Stimulated activated CD4-positive, alpha-beta T cell treated with anti-CD3 and anti-CD28 coated beads, TNF-alpha, amount 100 ng/mL, for 48 hours (primary cell): ENCODE results near the gene CD58.
A peak's percentile ranks its signal among the peaks of the same experiment; 100 is the strongest.
"Not testable (repeated sequence)": the region's sequence is repeated elsewhere in the genome, so short reads cannot be mapped to it uniquely, and the experiment has no call there.

Experiments used
- DNase-seq, 3 donors: peaks; one replicate each; pipeline ENCODE4 v3.0.0-alpha.2; 2020; ENCODE audit warnings: low read depth in 3 of 3

The CD58 gene

GRCh38 chr1:116570358-116571214 lies at the start of gene CD58:
Gene CD58 (minus strand): TSS chr1:116571026. CDS start chr1:116570972, 54 bp downstream.
- DNase-seq: peak; percentile 71 to 84 (median 75)

GRCh38 chr1:116620392-116620791 lies 49.6 kb upstream of the CD58 start:
- not testable (repeated sequence) for DNase-seq

- not testable (repeated sequence) for DNase-seq
These were observed 48.3 kb upstream of the CD58 start for GRCh38 chr1:116619106-116619505.

GRCh38 chr1:116617808-116618207 lies 47.0 kb upstream of the CD58 start:
- not testable (repeated sequence) for DNase-seq

GRCh38 chr1:116613825-116614224 lies 43.0 kb upstream of the CD58 start:
- DNase-seq: not testable (repeated sequence)

DNA sequence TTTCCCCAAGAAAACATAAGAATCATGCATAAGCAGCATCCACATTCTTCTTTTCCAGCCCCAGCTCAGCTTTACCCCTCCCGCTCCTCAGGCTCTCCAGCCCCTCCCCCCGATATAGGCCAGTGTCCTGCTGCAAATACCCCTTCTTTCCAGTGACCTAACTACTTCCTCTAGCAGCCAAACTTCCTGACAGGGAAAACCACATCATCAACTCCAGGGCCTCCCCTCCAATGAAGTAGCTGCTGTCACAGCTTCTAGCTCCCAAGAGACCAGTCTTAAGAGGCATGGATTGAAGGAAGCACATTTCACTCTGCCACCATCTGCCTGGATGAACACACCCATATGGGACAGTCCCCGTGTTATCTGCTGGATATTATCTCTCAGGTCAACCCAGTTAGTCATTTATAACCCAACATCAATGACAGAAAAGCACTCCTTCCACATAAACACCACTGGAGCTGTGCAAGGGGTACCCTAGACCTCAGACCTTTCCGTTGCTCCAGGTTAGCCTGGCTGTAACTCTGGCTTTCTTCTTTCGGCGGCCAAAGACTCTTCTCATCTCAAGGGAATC lies 39.1 kb upstream of the CD58 start:
- not testable (repeated sequence) for DNase-seq

GRCh38 chr1:116608841-116609240 lies 38.0 kb upstream of the CD58 start:
- DNase-seq: not testable (repeated sequence)

- DNase-seq: not testable (repeated sequence)
These were observed 37.3 kb upstream of the CD58 start for GRCh38 chr1:116608151-116608550.

- DNase-seq: not testable (repeated sequence)
These were observed 36.6 kb upstream of the CD58 start for GRCh38 chr1:116607463-116607862.

DNA sequence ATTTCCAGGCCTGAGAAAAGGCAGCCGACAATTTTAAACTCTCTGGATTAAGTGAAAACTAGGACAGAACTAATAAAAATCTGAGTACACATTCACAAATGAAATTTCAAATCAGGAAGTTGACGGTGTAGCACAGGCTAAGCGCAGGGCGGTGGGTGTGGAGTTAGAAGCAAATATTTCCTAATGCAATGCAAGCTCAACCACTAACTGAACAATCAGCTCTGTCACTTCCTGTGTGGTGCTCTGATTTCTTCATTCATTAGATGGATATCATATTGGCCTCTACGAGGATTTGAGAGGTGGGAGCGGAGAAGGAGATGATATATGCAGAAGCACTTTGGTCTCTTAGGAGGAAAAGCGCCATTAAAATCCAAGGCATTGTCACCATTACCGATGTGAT lies 35.2 kb upstream of the CD58 start:
- DNase-seq: not testable (repeated sequence)

DNA sequence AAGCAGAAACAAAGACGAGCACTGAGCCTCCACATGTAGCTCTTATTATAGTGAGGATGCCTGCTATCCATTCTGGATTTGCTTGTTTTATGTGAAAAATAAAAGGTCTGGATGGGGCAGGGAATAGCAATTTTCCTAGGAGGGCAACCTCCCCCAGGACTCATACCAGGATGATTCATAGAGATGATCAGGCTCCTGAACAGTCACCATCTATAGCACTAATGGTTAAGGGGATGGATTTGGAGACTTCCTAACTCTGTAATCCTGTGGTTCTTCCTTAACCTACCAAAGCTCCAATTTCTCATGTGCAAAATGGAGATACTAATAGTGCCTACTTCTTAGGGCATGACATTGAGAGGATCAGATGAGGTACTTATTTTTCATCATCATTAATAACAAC lies 34.5 kb upstream of the CD58 start:
- no peak for DNase-seq

DNA sequence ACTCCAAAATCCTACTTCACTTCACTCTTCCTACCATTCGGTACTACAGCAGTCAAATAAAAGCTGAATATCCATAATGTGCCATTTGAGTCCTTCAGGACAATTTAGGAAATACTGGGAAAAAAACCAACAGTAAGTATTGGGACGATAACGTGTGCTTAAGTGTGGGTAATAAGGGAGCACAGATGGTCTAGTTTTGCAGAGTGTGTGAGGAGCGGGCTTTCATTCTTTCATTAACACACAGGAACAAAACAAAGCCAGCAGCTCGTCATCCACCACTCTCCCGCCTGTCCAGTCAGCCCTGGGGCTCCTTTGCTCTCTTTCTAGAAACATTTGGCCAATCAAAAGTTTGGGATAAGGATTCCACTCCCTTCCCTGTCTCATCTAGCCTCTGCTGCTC lies 33.6 kb upstream of the CD58 start:
- not testable (repeated sequence) for DNase-seq

- DNase-seq: not testable (repeated sequence)
These were observed 32.8 kb upstream of the CD58 start for GRCh38 chr1:116603646-116604045.

GRCh38 chr1:116599369-116599768 lies 28.5 kb upstream of the CD58 start:
- DNase-seq: not testable (repeated sequence)

- DNase-seq: not testable (repeated sequence)
These were observed 27.7 kb upstream of the CD58 start for GRCh38 chr1:116598420-116599036.

- DNase-seq: not testable (repeated sequence)
These were observed 26.6 kb upstream of the CD58 start for GRCh38 chr1:116597388-116597787.

GRCh38 chr1:116596742-116597307 lies 26.0 kb upstream of the CD58 start:
- not testable (repeated sequence) for DNase-seq

GRCh38 chr1:116595946-116596741 lies 25.3 kb upstream of the CD58 start:
- DNase-seq: peak in 2 of 3 donors; percentile 23 to 28

GRCh38 chr1:116595065-116595840 lies 24.4 kb upstream of the CD58 start:
- not testable (repeated sequence) for DNase-seq

DNA sequence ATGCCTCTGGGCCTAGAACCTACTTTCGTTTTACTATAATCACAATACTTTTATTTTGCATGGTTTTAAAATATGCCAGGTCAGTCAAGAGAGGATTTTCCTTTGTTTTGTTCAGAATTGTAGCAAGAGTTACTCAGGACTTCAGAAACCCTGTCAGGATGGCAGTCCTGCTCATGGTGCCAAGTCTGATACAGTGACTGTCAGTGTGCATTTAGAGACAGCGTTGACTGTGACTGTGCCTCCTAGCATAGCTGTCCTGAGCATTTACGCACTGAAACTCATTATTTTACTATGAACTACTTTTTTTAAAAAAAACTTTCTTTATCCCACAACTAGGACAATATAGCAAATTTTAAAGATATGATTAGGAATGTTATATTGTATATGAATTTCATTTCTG lies 23.2 kb upstream of the CD58 start:
- not testable (repeated sequence) for DNase-seq

GRCh38 chr1:116593401-116593800 lies 22.6 kb upstream of the CD58 start:
- DNase-seq: not testable (repeated sequence)
